GM19463 (cell line): ENCODE results near the gene DNM1.

ENCODE experiments used
- ATAC-seq: cut with Tn5 transposase; IDR thresholded peaks from one replicate; pipeline ENCODE4 v1.9.1; 2021; ENCODE audit warnings: mild to moderate bottlenecking, moderate library complexity; ENCODE audit not compliant: unreplicated experiment

Gene DNM1

DNA sequence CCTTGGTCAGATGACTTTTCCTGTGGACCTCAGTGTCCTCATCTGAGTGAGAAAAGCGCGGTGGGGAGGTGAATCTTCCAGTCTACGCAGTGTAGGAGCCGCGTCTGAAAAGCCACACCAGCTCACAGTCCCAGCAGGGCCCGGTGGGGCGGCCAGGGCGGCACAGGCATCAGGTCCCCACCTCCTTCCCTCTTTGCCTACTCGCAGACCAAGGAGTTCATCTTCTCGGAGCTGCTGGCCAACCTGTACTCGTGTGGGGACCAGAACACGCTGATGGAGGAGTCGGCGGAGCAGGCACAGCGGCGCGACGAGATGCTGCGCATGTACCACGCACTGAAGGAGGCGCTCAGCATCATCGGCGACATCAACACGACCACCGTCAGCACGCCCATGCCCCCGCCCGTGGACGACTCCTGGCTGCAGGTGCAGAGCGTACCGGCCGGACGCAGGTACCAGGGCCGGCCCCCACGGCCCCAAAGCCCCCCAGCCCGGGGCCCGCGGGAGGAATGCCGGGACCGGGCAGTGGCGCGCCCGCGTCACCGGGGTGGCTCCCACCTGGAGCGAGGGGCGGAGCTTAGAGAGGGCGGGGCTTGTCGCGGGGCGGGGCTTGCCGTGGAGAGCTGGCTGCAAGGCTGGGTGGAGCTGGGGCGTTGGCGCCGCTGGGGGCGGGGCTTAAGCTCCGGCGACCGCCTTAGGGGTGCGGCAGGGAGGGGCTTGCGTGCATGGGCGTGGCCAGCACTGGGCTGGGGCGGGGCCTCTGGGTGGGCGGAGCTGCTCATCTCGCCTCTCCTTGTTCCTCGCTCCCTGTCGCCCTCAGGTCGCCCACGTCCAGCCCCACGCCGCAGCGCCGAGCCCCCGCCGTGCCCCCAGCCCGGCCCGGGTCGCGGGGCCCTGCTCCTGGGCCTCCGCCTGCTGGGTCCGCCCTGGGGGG, 47.0 kb downstream of the DNM1 start:
- ATAC-seq = peak; percentile 89

- ATAC-seq = peak; percentile 7
Observed at GRCh38 chr9:128250839-128251731, 47.9 kb downstream of the DNM1 start.

- ATAC-seq = no peak
Observed at GRCh38 chr9:128251732-128252100, 48.5 kb downstream of the DNM1 start.

DNA sequence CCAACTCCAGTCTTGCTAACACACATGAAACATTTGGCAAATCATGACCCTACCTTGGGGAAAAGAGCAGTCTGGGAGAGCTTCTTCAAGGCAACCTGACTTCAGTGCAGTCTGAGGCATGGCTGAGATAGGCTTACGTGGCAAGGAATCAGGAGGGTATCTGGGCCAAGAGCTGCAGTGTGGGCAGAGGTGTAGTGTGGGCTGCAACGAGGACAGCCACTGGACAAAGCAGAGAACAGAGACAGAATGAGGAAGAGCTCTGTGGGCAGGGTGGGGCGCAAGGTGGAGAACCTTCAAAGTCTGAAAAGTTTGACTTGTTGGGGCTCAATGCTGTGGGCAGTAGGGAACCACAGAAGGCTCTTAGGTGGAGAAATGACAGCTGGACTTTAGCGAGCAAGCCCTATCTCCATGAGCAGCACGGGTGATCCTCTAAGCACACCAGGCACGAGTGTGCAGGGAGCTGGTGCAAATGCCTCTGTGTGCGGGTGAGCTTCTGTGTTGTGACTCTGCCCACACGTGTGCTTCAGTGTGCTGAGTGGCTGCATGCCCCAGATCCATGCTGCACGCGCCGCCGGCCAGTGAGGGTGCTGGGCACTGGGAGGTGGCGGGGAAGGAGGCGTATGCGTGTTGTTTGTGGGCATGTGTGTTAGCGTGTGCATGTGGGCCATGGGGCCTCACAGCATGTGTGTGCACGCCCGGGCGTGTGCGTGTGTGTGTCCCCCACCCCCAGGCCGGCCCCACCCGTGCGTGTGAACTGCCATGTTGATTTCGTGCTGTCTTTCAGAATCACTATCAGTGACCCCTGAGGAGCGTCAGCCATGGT, 49.3 kb downstream of the DNM1 start:
- no peak for ATAC-seq

GRCh38 chr9:128253140-128253990, 50.2 kb downstream of the DNM1 start:
- ATAC-seq = no peak

DNA sequence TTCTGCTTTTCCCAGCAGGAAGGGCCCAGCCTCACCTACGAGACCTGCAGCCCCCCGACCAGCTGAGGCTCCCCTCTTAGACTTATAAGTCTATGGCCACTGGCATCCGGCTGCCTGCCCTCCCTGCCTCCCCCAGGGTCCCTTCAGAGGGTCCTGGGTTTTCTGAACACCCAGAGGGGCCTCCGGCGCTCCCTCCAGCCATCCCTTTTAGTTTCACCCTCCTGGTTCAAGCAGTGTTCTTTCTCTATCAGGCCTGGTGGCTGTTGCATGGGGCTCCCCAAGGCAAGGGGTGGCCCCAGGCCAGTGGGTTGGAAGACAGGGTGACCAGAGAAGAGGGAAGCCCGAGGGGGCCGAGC, 50.8 kb downstream of the DNM1 start:
- ATAC-seq = no peak

DNA sequence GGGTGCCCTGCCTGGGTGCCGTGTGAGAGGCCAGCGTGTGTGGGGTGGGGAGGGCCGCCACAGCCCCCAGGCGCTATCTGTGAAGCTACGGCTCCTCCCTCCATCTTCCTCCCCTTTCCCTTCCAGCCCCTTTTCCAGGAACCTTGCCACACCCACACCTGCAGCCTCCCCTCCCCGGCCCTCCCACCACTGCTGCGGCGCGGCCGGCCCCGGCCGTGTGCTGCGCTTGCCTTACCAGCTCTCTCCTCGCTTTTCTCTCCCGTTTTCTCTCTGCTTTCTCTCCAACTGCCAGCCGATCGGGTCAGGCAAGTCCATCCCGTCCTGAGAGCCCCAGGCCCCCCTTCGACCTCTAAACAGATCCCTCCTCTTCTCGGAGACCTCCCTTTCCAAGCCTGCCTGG, 51.2 kb downstream of the DNM1 start:
- ATAC-seq = no peak

GRCh38 chr9:128254855-128255759, 51.9 kb downstream of the DNM1 start:
- no peak for ATAC-seq

DNA sequence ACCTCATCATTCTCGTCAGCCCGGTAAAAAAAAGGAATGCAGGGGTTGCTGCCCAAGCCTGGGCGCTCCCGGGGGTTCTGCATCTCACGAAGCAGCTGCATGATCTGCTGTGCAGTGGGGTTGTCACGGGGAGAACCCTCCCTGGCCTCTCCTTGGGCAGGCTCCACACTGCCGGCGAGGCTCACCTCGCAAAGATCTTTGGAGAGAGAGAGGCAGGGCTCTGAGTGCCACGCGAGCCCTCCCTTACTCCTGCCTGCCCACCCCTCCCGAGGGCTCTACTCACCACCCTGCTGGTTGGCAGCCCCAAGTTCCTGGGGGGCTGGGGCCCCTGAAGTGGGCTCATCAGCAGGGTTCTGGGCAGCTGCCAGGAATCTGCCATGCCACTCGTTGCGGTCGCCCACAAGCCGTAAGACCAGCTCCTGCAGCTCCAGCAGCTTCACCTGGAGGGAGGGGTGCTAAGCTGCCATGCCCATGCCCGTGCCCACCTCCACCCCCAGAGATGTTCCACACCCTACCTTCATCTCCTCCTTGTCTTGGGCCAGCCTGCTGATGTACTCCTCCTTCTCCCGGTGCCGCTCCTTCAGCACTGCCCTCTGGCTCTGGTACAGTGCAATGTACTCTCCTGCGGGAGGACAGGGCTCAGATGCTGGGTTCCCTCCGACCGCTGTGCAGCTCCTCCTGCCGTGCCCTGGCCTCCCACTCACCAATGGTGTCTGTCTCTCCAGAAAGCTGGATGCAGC, 54.1 kb downstream of the DNM1 start:
- ATAC-seq = no peak

GRCh38 chr9:128257907-128258306, 54.7 kb downstream of the DNM1 start:
- ATAC-seq = no peak

DNA sequence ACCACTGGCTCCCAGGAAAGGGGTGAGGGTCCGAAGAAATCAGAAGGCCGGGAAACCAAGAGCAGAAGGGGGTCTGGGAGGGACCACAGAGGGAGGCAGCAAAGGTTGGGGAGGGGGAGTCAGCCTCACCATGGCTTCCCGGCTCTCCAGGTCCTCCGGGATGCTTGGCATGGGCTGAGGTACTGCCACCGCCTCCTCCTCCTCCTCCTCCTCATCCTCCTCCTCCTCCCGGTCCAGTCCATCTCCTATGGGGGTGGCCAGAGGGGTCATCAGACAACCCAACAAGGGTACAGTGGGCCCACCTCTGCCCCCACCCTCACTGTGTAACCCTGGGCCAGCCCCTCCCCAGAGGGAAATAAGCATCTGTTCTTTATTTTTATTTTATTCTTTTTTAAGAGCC, 55.1 kb downstream of the DNM1 start:
- ATAC-seq = no peak

DNA sequence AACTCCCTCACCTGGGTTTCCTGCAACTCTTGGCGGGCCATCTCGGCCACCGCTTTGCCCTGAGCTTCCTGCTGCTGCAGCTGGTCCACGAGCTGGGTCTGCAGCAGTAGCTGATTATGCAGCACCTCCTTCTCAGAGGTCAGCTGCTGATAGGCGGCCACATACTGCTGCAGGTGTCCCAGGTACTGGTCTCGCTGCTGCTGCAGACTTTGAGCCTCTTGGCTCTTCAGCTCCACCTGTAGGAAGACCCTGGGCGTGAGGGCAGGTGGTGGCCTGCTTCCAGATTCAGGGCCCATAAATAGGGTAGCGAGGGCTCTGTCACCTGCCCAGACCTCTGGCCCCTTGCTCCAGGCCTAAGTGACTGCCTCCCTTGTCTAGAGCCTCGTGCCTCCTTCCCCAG, 56.0 kb downstream of the DNM1 start:
- ATAC-seq = no peak

GRCh38 chr9:128260340-128260739, 57.2 kb downstream of the DNM1 start:
- ATAC-seq = no peak

- no peak for ATAC-seq
Observed at GRCh38 chr9:128262687-128263086, 59.5 kb downstream of the DNM1 start.

DNA sequence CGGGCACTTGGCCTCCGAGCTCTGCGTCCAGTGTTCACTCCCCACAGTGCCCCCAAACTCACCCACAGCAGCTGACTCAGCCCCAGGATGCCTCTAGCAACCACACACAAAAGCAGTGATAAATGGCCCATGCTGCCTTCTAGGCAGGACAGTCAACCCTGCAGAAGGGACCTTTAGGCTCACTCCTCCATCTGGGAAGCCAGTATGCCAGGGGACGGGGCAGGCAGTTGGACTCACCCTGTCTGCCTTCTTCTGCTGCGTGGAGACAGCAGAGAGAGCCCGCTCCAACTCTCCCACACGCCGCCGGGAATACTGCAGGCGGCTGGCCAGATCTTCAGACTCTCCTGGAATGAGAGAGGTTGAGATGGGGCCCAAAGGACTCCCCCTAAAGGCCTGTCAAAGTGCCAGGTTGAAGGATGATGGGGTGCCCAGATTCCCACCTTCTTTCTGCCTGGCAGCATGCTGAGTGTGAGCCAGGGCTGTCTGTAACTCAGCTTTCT, 62.2 kb downstream of the DNM1 start:
- no peak for ATAC-seq

- no peak for ATAC-seq
Observed at GRCh38 chr9:128266868-128267590, 63.9 kb downstream of the DNM1 start.

- ATAC-seq = no peak
Observed at GRCh38 chr9:128271112-128271511, 67.9 kb downstream of the DNM1 start.

DNA sequence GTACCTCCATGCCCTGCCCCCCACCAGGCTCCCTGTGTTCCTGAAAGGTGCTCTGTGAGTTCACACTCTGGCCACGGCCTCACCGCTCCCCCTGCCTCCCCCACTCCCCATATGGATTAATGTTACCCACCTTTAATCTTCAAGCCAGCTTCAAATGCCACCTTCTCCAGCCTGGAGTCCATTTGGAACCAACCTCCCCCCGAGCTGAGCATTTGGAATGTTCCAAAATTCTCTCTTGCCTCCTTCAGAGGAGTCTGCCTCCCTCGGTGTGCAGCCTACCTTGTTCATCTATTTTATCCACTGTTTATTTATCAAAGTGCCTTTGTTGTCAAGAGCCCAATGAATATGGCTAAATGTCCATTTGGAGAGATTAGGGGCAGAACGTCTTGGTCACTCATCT, 68.3 kb downstream of the DNM1 start:
- ATAC-seq = no peak
